Activated T-helper 2 cell treated with anti-CD3 and anti-CD28 coated beads, Interferon-gamma antibody, Interleukin-2, Interleukin-4, amounts not matched to agents 10 μg/mL and 5 μg/mL and 100 μg/mL, durations not matched to agents 14 hours and 24 hours and 36 hours (primary cell): Measurements from ENCODE around the gene CD244. TPM values are rescaled to one million over a fixed set of nuclear protein-coding genes. Genes with fewer than 3 reads are reported as not detected.
"Not testable (repeated sequence)": the region's sequence is repeated elsewhere in the genome, so short reads cannot be mapped to it uniquely, and the experiment has no call there.

Experiments used
- DNase-seq: peaks from one replicate; pipeline ENCODE4 v3.0.0; 2021; ENCODE audit warnings: low spot score
- H3K27ac Mint-ChIP-seq: one replicate; pipeline ENCODE4 v1.8.0; 2021; ENCODE audit warnings: mixed read lengths
- H3K27me3 Mint-ChIP-seq: one replicate; pipeline ENCODE4 v1.8.0; 2021; ENCODE audit warnings: low read depth, mixed read lengths
- H3K36me3 Mint-ChIP-seq: one replicate; pipeline ENCODE4 v1.8.0; 2021; ENCODE audit warnings: low read depth, mixed read lengths
- H3K4me1 Mint-ChIP-seq: one replicate; pipeline ENCODE4 v1.8.0; 2021; ENCODE audit warnings: low read depth, mixed read lengths
- H3K4me3 Mint-ChIP-seq: one replicate; pipeline ENCODE4 v1.8.0; 2021; ENCODE audit warnings: low read depth, mild to moderate bottlenecking, moderate library complexity, mixed read lengths
- H3K9me3 Mint-ChIP-seq: one replicate; pipeline ENCODE4 v1.8.0; 2021; ENCODE audit warnings: mixed read lengths
- intact Hi-C: fragments of 100-400 bp; cut with micrococcal nuclease; formaldehyde crosslinking; loops from one replicate; pipeline ENCODE4 v1.15.1; 2023
- total RNA-seq: library from RNA; stranded (reverse); gene quantifications from 2 replicates; pipeline ENCODE4 v1.2.3, GENCODE V29; 2022

CD244 gene
- total RNA-seq, 1 donor from 2014 or later = 0.32 TPM

GRCh38 chr1:160868141-160868540 lies 5.5 kb upstream of the CD244 start:
- H3K36me3 Mint-ChIP-seq = no peaks in the 10 kb centered on the region
- peaks cover 11% of the 10 kb centered on the region for H3K4me1 Mint-ChIP-seq
- intact Hi-C loops = no loop called here
- DNase-seq = no peak
- H3K9me3 Mint-ChIP-seq = no peaks in the 10 kb centered on the region
- peaks cover 8% of the 10 kb centered on the region for H3K27me3 Mint-ChIP-seq
- H3K27ac Mint-ChIP-seq = no peak overlapping the region
- no peak overlapping the region for H3K4me3 Mint-ChIP-seq

- H3K9me3 Mint-ChIP-seq, H3K27ac Mint-ChIP-seq, intact Hi-C loops, DNase-seq, H3K27me3 Mint-ChIP-seq, H3K4me3 Mint-ChIP-seq, H3K36me3 Mint-ChIP-seq: not testable (repeated sequence)
- peaks cover 16% of the 10 kb centered on the region for H3K4me1 Mint-ChIP-seq
These were observed 5.0 kb upstream of the CD244 start for GRCh38 chr1:160867651-160868050.

- Mint-ChIP-seq H3K27ac (no peak overlapping the region), H3K4me3 (no peak overlapping the region), H3K4me1 (peaks cover 23% of the 10 kb centered on the region), H3K27me3 (peaks cover 8% of the 10 kb centered on the region), H3K36me3 (no peaks in the 10 kb centered on the region), H3K9me3 (no peaks in the 10 kb centered on the region)
- intact Hi-C loops = no loop called here
- no peak for DNase-seq
These were observed 4.1 kb upstream of the CD244 start for GRCh38 chr1:160866695-160867260.

- H3K9me3 Mint-ChIP-seq = no peaks in the 10 kb centered on the region
- H3K27me3 Mint-ChIP-seq = peaks cover 8% of the 10 kb centered on the region
- H3K27ac Mint-ChIP-seq = no peak overlapping the region
- intact Hi-C loops = no loop called here
- DNase-seq = no peak
- peaks cover 26% of the 10 kb centered on the region for H3K4me1 Mint-ChIP-seq
- H3K36me3 Mint-ChIP-seq = no peaks in the 10 kb centered on the region
- no peak overlapping the region for H3K4me3 Mint-ChIP-seq
These were observed 3.5 kb upstream of the CD244 start for GRCh38 chr1:160866001-160866694.

GRCh38 chr1:160865337-160865736 lies 2.6 kb upstream of the CD244 start:
- Mint-ChIP-seq H3K27ac (no peak overlapping the region), H3K36me3 (no peaks in the 10 kb centered on the region), H3K4me1 (peaks cover 27% of the 10 kb centered on the region), H3K27me3 (peaks cover 8% of the 10 kb centered on the region), H3K9me3 (no peaks in the 10 kb centered on the region), H3K4me3 (no peak overlapping the region)
- intact Hi-C loops = no loop called here
- no peak for DNase-seq

- Mint-ChIP-seq H3K4me1 (peaks cover 27% of the 10 kb centered on the region), H3K27ac (no peak overlapping the region), H3K36me3 (no peaks in the 10 kb centered on the region)
These were observed 1.5 kb upstream of the CD244 start for GRCh38 chr1:160864173-160864572.

GRCh38 chr1:160863774-160864131 lies 1.1 kb upstream of the CD244 start:
- no peak for DNase-seq
- H3K4me1 Mint-ChIP-seq = peaks cover 28% of the 10 kb centered on the region
- H3K9me3 Mint-ChIP-seq = no peaks in the 10 kb centered on the region
- intact Hi-C loops = loop anchor here (2.0 kb wide), 1 partner anchor 25 kb away; no protein-coding TSS in a partner anchor
- H3K27ac Mint-ChIP-seq = no peak overlapping the region
- peaks cover 6% of the 10 kb centered on the region for H3K27me3 Mint-ChIP-seq
- no peak overlapping the region for H3K4me3 Mint-ChIP-seq
- H3K36me3 Mint-ChIP-seq = no peaks in the 10 kb centered on the region

More at GRCh38 chr1:160864173-160864572, 1.5 kb upstream of the CD244 start:
- Mint-ChIP-seq H3K27me3 (peaks cover 8% of the 10 kb centered on the region), H3K4me3 (no peak overlapping the region), H3K9me3 (no peaks in the 10 kb centered on the region)
- DNase-seq = no peak
- intact Hi-C loops = no loop called here

- Mint-ChIP-seq H3K4me1 (peaks cover 28% of the 10 kb centered on the region), H3K27ac (no peak overlapping the region), H3K9me3 (no peaks in the 10 kb centered on the region), H3K4me3 (no peak overlapping the region), H3K27me3 (peaks cover 4% of the 10 kb centered on the region), H3K36me3 (no peaks in the 10 kb centered on the region)
- no peak for DNase-seq
- intact Hi-C loops = loop anchor here (2.0 kb wide), 1 partner anchor 24 kb away; no protein-coding TSS in a partner anchor
These were observed 530 bp upstream of the CD244 start for GRCh38 chr1:160863061-160863773.

GRCh38 chr1:160860840-160861505 lies 1.7 kb downstream of the CD244 start:
- Mint-ChIP-seq H3K27ac (no peak overlapping the region), H3K4me3 (no peak overlapping the region), H3K9me3 (no peaks in the 10 kb centered on the region), H3K36me3 (no peaks in the 10 kb centered on the region), H3K27me3 (no peaks in the 10 kb centered on the region), H3K4me1 (peaks cover 28% of the 10 kb centered on the region)
- DNase-seq = no peak
- intact Hi-C loops = no loop called here

- intact Hi-C loops = no loop called here
- Mint-ChIP-seq H3K9me3 (no peaks in the 10 kb centered on the region), H3K4me1 (peaks cover 24% of the 10 kb centered on the region)
These were observed 3.5 kb downstream of the CD244 start for GRCh38 chr1:160859166-160859565.

GRCh38 chr1:160858507-160858906 lies 4.2 kb downstream of the CD244 start:
- H3K27me3 Mint-ChIP-seq = no peaks in the 10 kb centered on the region
- no peak for DNase-seq
- intact Hi-C loops = no loop called here
- no peak overlapping the region for H3K4me3 Mint-ChIP-seq
- peaks cover 19% of the 10 kb centered on the region for H3K4me1 Mint-ChIP-seq
- no peak overlapping the region for H3K27ac Mint-ChIP-seq
- no peaks in the 10 kb centered on the region for H3K9me3 Mint-ChIP-seq
- no peaks in the 10 kb centered on the region for H3K36me3 Mint-ChIP-seq

More at GRCh38 chr1:160859166-160859565, 3.5 kb downstream of the CD244 start:
- no peak for DNase-seq
- Mint-ChIP-seq H3K27me3 (no peaks in the 10 kb centered on the region), H3K36me3 (no peaks in the 10 kb centered on the region), H3K27ac (no peak overlapping the region), H3K4me3 (no peak overlapping the region)

GRCh38 chr1:160858097-160858496 lies 4.6 kb downstream of the CD244 start:
- intact Hi-C loops = no loop called here
- Mint-ChIP-seq H3K27me3 (no peaks in the 10 kb centered on the region), H3K9me3 (no peaks in the 10 kb centered on the region), H3K36me3 (no peaks in the 10 kb centered on the region), H3K27ac (no peak overlapping the region), H3K4me1 (peaks cover 17% of the 10 kb centered on the region), H3K4me3 (no peak overlapping the region)
- no peak for DNase-seq
